H1 (cell line): ENCODE data around the gene PACRGL. TPM values are rescaled to one million over a fixed set of nuclear protein-coding genes. Genes with fewer than 3 reads are reported as not detected.

Experiments
- CTCF ChIA-PET: fragments of 300-600 bp; sonication (Branson Sonifier 250); formaldehyde crosslinking; loops from one replicate; lab custom pipeline; 2021; ENCODE audit not compliant: partially characterized antibody; lab: Charles Lee
- POLR2A ChIA-PET: fragments of 300-600 bp; sonication (Branson Sonifier 250); formaldehyde crosslinking; loops from one replicate; lab custom pipeline; 2021; ENCODE audit warnings: inconsistent platforms; ENCODE audit not compliant: partially characterized antibody; lab: Charles Lee
- DNase-seq, 2 experiments: peaks; one replicate each; pipeline versions ENCODE4 v3.0.0 to v3.0.0-alpha.2; 2010 to 2022; ENCODE audit warnings: low spot score in 2 of 2, low read depth in 1 of 2, mixed read lengths in 1 of 2
- FAIRE-seq: peaks from 2 replicates; lab custom pipeline; 2011; peaks lifted over from hg19 to GRCh38; lab: Jason Lieb, UNC
- H2AFZ ChIP-seq: 2 replicates; pipeline ENCODE4 v1.8.1; 2012; ENCODE audit warnings: low read length, inconsistent platforms
- H2AK5ac ChIP-seq: 2 replicates; pipeline ENCODE4 v1.6.1; 2013; ENCODE audit warnings: low read depth, low read length
- H2BK120ac ChIP-seq: replicated peaks from 2 replicates; pipeline ENCODE3; 2013; ENCODE audit warnings: low read depth, low read length, inconsistent platforms
- H2BK12ac ChIP-seq: 2 replicates; pipeline ENCODE4 v1.6.1; 2013; ENCODE audit warnings: low read depth, low read length
- H2BK15ac ChIP-seq: 2 replicates; pipeline ENCODE4 v1.6.1; 2013; ENCODE audit warnings: low read length
- H2BK20ac ChIP-seq: 2 replicates; pipeline ENCODE4 v1.6.1; 2013; ENCODE audit warnings: low read length
- H2BK5ac ChIP-seq: 2 replicates; pipeline ENCODE4 v1.6.1; 2013; ENCODE audit warnings: low read depth, low read length
- H3K14ac ChIP-seq: 2 replicates; pipeline ENCODE4 v1.6.1; 2013; ENCODE audit warnings: inconsistent platforms; ENCODE audit not compliant: insufficient read length
- H3K18ac ChIP-seq: 2 replicates; pipeline ENCODE4 v1.6.1; 2013; ENCODE audit warnings: low read length; ENCODE audit errors: extremely low read depth
- H3K23ac ChIP-seq: 2 replicates; pipeline ENCODE4 v1.6.1; 2013; ENCODE audit warnings: inconsistent platforms; ENCODE audit not compliant: insufficient read length
- H3K23me2 ChIP-seq: 2 replicates; pipeline ENCODE4 v1.6.1; 2013; ENCODE audit warnings: low read depth, low read length
- H3K27ac ChIP-seq: 2 replicates; pipeline ENCODE4 v1.6.1; 2011; ENCODE audit warnings: low read depth, low read length, inconsistent platforms
- H3K27me3 ChIP-seq, 4 experiments: replicated peaks in 1 of 4; 1 replicate in 1 of 4; 2 replicates in 3 of 4; pipeline versions ENCODE4 v1.6.1 to v1.8.1; 2011 to 2013; ENCODE audit warnings: low read length in 3 of 4, mild to moderate bottlenecking in 3 of 4, inconsistent platforms in 2 of 4, mixed read lengths in 2 of 4, moderate library complexity in 1 of 4; ENCODE audit not compliant: control insufficient read depth in 3 of 4, insufficient read depth in 3 of 4; ENCODE audit errors: extremely low read depth in 1 of 4
- H3K36me3 ChIP-seq, 4 experiments: 2 replicates each; pipeline versions ENCODE4 v1.6.1 to v1.8.1; 2011 to 2013; ENCODE audit warnings: mild to moderate bottlenecking in 4 of 4, low read length in 3 of 4, moderate library complexity in 2 of 4, control low read depth in 1 of 4, inconsistent platforms in 1 of 4; ENCODE audit not compliant: insufficient read depth in 4 of 4, control insufficient read depth in 2 of 4
- H3K4ac ChIP-seq: replicated peaks from 2 replicates; pipeline ENCODE3; 2013; ENCODE audit warnings: low read length, low read depth, mixed read lengths, inconsistent platforms; ENCODE audit not compliant: insufficient read length
- H3K4me1 ChIP-seq, 4 experiments: replicated peaks in 1 of 4; 1 replicate in 1 of 4; 2 replicates in 3 of 4; pipeline versions ENCODE4 v1.6.1 to v1.8.1; 2011 to 2013; ENCODE audit warnings: low read length in 3 of 4, inconsistent platforms in 2 of 4, mixed read lengths in 1 of 4; ENCODE audit not compliant: insufficient read depth in 4 of 4, control insufficient read depth in 3 of 4
- H3K4me2 ChIP-seq, 2 experiments: 2 replicates each; pipeline versions ENCODE4 v1.6.1 to v1.8.1; 2011 to 2013; ENCODE audit warnings: low read depth in 2 of 2, low read length in 2 of 2, control low read depth in 1 of 2, inconsistent platforms in 1 of 2, mild to moderate bottlenecking in 1 of 2; ENCODE audit not compliant: insufficient read depth in 1 of 2
- H3K4me3 ChIP-seq, 4 experiments: fragments of 200-600, 300-600 bp in 1 of 4; sonication (generic), shearing (Covaris generic), sonication (Bioruptor Twin) in 1 of 4; 2 replicates each; pipeline versions ENCODE4 v1.5.1 to v1.8.1; 2011 to 2016; ENCODE audit warnings: low read length in 4 of 4, low read depth in 3 of 4, control low read depth in 2 of 4, inconsistent platforms in 2 of 4, mild to moderate bottlenecking in 2 of 4, mixed read lengths in 1 of 4, moderate library complexity in 1 of 4; ENCODE audit not compliant: insufficient read depth in 2 of 4; ENCODE audit errors: extremely low read depth in 1 of 4
- H3K56ac ChIP-seq: replicated peaks from 2 replicates; pipeline ENCODE3; 2013; ENCODE audit warnings: low read depth, mild to moderate bottlenecking, mixed read lengths, low read length, inconsistent platforms; ENCODE audit not compliant: insufficient read length
- H3K79me1 ChIP-seq: 2 replicates; pipeline ENCODE4 v1.6.1; 2013; ENCODE audit warnings: low read depth, low read length, control low read depth
- H3K79me2 ChIP-seq, 2 experiments: 2 replicates each; pipeline versions ENCODE4 v1.6.1 to v1.8.1; 2012 to 2013; ENCODE audit warnings: low read length in 2 of 2, mild to moderate bottlenecking in 2 of 2, inconsistent platforms in 1 of 2; ENCODE audit not compliant: insufficient read depth in 2 of 2, control insufficient read depth in 1 of 2
- H3K9ac ChIP-seq, 4 experiments: replicated peaks in 1 of 4; 1 replicate in 1 of 4; 2 replicates in 3 of 4; pipeline versions ENCODE4 v1.6.1 to v1.8.1; 2011 to 2013; ENCODE audit warnings: low read depth in 3 of 4, low read length in 3 of 4, control low read depth in 2 of 4, mild to moderate bottlenecking in 2 of 4, moderate library complexity in 2 of 4, inconsistent platforms in 1 of 4; ENCODE audit errors: extremely low read depth in 1 of 4
- H3K9me3 ChIP-seq, 2 experiments: 2 replicates each; pipeline versions ENCODE4 v1.6.1 to v1.8.1; 2012 to 2013; ENCODE audit warnings: mild to moderate bottlenecking in 2 of 2, moderate library complexity in 2 of 2, control low read depth in 1 of 2, inconsistent platforms in 1 of 2, low read depth in 1 of 2, low read length in 1 of 2, mixed read lengths in 1 of 2; ENCODE audit not compliant: insufficient read depth in 2 of 2
- H4K20me1 ChIP-seq, 2 experiments: replicated peaks in 1 of 2; 2 replicates each; pipeline versions ENCODE3 to v1.8.1; 2011 to 2013; ENCODE audit warnings: inconsistent platforms in 2 of 2, low read length in 2 of 2, mild to moderate bottlenecking in 1 of 2; ENCODE audit not compliant: insufficient read depth in 2 of 2, control insufficient read depth in 1 of 2
- H4K5ac ChIP-seq: 2 replicates; pipeline ENCODE4 v1.6.1; 2013; ENCODE audit warnings: low read length, low read depth, mixed read lengths, inconsistent platforms; ENCODE audit not compliant: insufficient read length
- H4K8ac ChIP-seq: 2 replicates; pipeline ENCODE4 v1.8.0; 2013; ENCODE audit warnings: mild to moderate bottlenecking, moderate library complexity, low read length, inconsistent platforms; ENCODE audit not compliant: insufficient read depth; ENCODE audit errors: extremely low read depth
- H4K91ac ChIP-seq: replicated peaks from 2 replicates; pipeline ENCODE3; 2013; ENCODE audit warnings: low read length, mixed read lengths, inconsistent platforms; ENCODE audit not compliant: insufficient read length
- ASH2L ChIP-seq: fragments of 200-600, 300-600 bp; sonication (generic); IDR thresholded peaks from one replicate; pipeline ENCODE4 v1.7.1; 2017; ENCODE audit warnings: low read length
- GTF2F1 ChIP-seq: IDR thresholded peaks from 2 replicates; pipeline ENCODE4 v1.6.1; 2012; ENCODE audit warnings: low read depth, low read length, improper control_type of control experiment, borderline replicate concordance
- SP2 ChIP-seq: IDR thresholded peaks from 2 replicates; pipeline ENCODE4 v1.6.1; 2012; ENCODE audit warnings: mild to moderate bottlenecking, low read length, inconsistent platforms
- SP4 ChIP-seq: IDR thresholded peaks from 2 replicates; pipeline ENCODE4 v1.6.1; 2012; ENCODE audit warnings: low read length, inconsistent platforms
- YY1 ChIP-seq: IDR thresholded peaks from 2 replicates; pipeline ENCODE4 v1.6.1; 2011; ENCODE audit warnings: low read depth, mild to moderate bottlenecking, low read length
- WGBS, 2 experiments: shearing (Covaris generic) in 1 of 2; methylation state at CpG; one replicate each; pipeline versions ENCODE4 v1.1.6 to v1.1.7; 2013 to 2015; ENCODE audit warnings: low lambda C conversion rate in 2 of 2, mixed read lengths in 2 of 2, inconsistent platforms in 1 of 2, low coverage in 1 of 2, missing lambda C conversion rate in 1 of 2; ENCODE audit not compliant: insufficient replicate concordance in 2 of 2, insufficient coverage in 1 of 2, insufficient read length in 1 of 2; ENCODE audit errors: extremely low coverage in 1 of 2, missing lambda C conversion rate in 1 of 2; 5-methylcytosine and 5-hydroxymethylcytosine counted together
- polyA plus RNA-seq, 7 experiments: library from polyadenylated mRNA; depleted of rRNA in 3 of 7; stranded (reverse) in 5 of 7; unstranded in 2 of 7; fragments of >200 nt in 5 of 7; fragments of 200-250 nt in 2 of 7; gene quantifications; 1 replicate in 5 of 7; 2 replicates in 1 of 7; 4 replicates in 1 of 7; pipeline versions ENCODE4 v1.2.1 to v1.2.3, GENCODE V29; 2011 to 2013; ENCODE audit warnings: missing spikeins in 2 of 7, mixed read lengths in 2 of 7
- total RNA-seq: library from RNA; stranded (reverse); fragmentation: NEBNext Ultra II Directional; extraction: Animal tissue kit (Norgen Biotek cat#: 25700); gene quantifications from 2 replicates; pipeline ENCODE4 v1.2.1, GENCODE V29; 2021
- TF ChIP-seq, protein P1 (sequence below): IDR thresholded peaks from 2 replicates; pipeline ENCODE4 v1.6.1; 2012; ENCODE audit warnings: low read length, inconsistent platforms

Gene PACRGL
- total and polyA plus RNA-seq, 2 of the 8 experiments (the other 6 are each of a cell fraction or from before 2014, with no cell fraction given) = 7.0 to 13.7 TPM

DNA sequence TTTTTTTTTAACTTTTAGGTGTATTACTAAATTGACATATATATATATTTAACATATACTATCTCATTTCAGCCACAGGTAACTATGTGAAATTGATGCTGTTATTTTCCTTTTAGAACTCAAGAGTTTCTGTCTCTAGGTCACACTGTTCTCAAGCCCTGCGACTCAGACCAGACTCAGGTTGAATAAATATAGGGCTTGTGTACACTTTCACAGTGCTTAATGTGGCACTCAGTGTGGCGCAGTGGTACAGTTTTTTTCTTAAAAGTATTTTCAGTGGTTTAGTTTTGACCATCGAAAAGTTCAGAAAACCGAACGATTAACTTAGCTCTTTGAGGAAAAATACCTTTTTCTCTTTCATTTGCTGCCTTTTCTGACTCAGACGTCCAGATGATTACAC, 24.7 kb downstream of the PACRGL start:
- WGBS, 2 experiments = 94% methylated on average over 6 of the region's 6 CpGs; no CpG with 5 or more reads in 1 of the 2 experiments
- Histone ChIP-seq H3K14ac (no peak overlapping the region), H4K8ac (no peak overlapping the region), H3K18ac (no peak overlapping the region), H2BK5ac (no peak overlapping the region), H2BK15ac (no peak overlapping the region), H2BK12ac (no peak overlapping the region), H3K36me3 (peaks cover 0 to 44% (median 23%) of the 10 kb centered on the region in 4 experiments; a peak in 7 of 8 replicates), H2AFZ (no peak overlapping the region), H2AK5ac (no peak overlapping the region), H3K56ac (no peak overlapping the region), H3K9ac (no peak overlapping the region), H3K23me2 (no peaks in the 10 kb centered on the region), H3K79me2 (no peaks in the 10 kb centered on the region), H3K4me1 (peaks cover 0 to 7% (median under 1%) of the 10 kb centered on the region in 4 experiments; a peak in 2 of 7 replicates), H4K20me1 (no peaks in the 10 kb centered on the region), H3K4me3 (no peak overlapping the region), H4K5ac (no peak overlapping the region), H4K91ac (no peak overlapping the region), H3K4me2 (no peak overlapping the region), H3K9me3 (peaks cover 16 to 25% of the 10 kb centered on the region in 2 experiments), H3K27me3 (no peaks in the 10 kb centered on the region), H2BK20ac (no peak overlapping the region), H3K79me1 (no peaks in the 10 kb centered on the region), H2BK120ac (no peak overlapping the region), H3K27ac (no peak overlapping the region), H3K4ac (no peak overlapping the region), H3K23ac (no peak overlapping the region)
- POLR2A ChIA-PET = no interaction called here
- no peak for DNase-seq
- CTCF ChIA-PET = interaction anchor here (1.1 kb wide), 1 partner anchor 15 kb away, joined by 3 read pairs; no protein-coding TSS in a partner anchor
- FAIRE-seq = no peak
- no peak for TF ChIP-seq GTF2F1
- TF ChIP-seq, protein P1, sequence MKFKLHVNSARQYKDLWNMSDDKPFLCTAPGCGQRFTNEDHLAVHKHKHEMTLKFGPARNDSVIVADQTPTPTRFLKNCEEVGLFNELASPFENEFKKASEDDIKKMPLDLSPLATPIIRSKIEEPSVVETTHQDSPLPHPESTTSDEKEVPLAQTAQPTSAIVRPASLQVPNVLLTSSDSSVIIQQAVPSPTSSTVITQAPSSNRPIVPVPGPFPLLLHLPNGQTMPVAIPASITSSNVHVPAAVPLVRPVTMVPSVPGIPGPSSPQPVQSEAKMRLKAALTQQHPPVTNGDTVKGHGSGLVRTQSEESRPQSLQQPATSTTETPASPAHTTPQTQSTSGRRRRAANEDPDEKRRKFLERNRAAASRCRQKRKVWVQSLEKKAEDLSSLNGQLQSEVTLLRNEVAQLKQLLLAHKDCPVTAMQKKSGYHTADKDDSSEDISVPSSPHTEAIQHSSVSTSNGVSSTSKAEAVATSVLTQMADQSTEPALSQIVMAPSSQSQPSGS = no peak
- no peak for TF ChIP-seq SP4
- no peak for TF ChIP-seq SP2
- no peak for TF ChIP-seq ASH2L
- TF ChIP-seq YY1 = no peak
